ENCODE results near the gene ATP6V0B.

ATP6V0B gene

GRCh38 chr1:43974443-43975248, at the start of gene ATP6V0B:
ATP6V0B (plus strand) TSS chr1:43974960; CDS start chr1:43975041, 81 bp downstream.
- peak; percentile 82 for DNase-seq

GRCh38 chr1:43925846-43926245, 48.9 kb upstream of the ATP6V0B start:
- DNase-seq, result no peak

GRCh38 chr1:43930168-43930948, 44.4 kb upstream of the ATP6V0B start:
- DNase-seq, result no peak

GRCh38 chr1:43930949-43931275, 43.8 kb upstream of the ATP6V0B start:
- no peak for DNase-seq

GRCh38 chr1:43931711-43932660, 42.8 kb upstream of the ATP6V0B start:
- DNase-seq, result no peak

GRCh38 chr1:43932786-43933385, 41.9 kb upstream of the ATP6V0B start:
- DNase-seq, result no peak

- DNase-seq, result no peak
Measured at GRCh38 chr1:43933386-43934100, 41.2 kb upstream of the ATP6V0B start, which contains the start of gene ARTN. ARTN (plus strand) TSS chr1:43933801; CDS start chr1:43935657, 1,856 bp downstream.

GRCh38 chr1:43934101-43934985, 40.4 kb upstream of the ATP6V0B start:
- peak; percentile 29 for DNase-seq

- no peak for DNase-seq
Measured at GRCh38 chr1:43934986-43935324, 39.8 kb upstream of the ATP6V0B start.

GRCh38 chr1:43935711-43936427, 38.9 kb upstream of the ATP6V0B start:
- DNase-seq, result no peak

GRCh38 chr1:43936431-43937151, 38.2 kb upstream of the ATP6V0B start:
- DNase-seq, result no peak

- no peak for DNase-seq
Measured at GRCh38 chr1:43937179-43937865, 37.4 kb upstream of the ATP6V0B start.

- DNase-seq, result no peak
Measured at GRCh38 chr1:43938383-43938782, 36.4 kb upstream of the ATP6V0B start.

- no peak for DNase-seq
Measured at GRCh38 chr1:43938892-43939587, 35.7 kb upstream of the ATP6V0B start.

- no peak for DNase-seq
Measured at GRCh38 chr1:43942411-43942810, 32.3 kb upstream of the ATP6V0B start.

- DNase-seq, result no peak
Measured at GRCh38 chr1:43944860-43945259, 29.9 kb upstream of the ATP6V0B start.

- DNase-seq, result no peak
Measured at GRCh38 chr1:43945674-43946235, 29.0 kb upstream of the ATP6V0B start.

Measured in COR-L47 (cell line).